NK-92 (cell line): ENCODE measurements around the gene UQCC5.

Experiments
- DNase-seq: peaks from one replicate; lab custom pipeline; 2025; ENCODE audit not compliant: unreplicated experiment; lab: John Stamatoyannopoulos, UW

The UQCC5 gene

DNA sequence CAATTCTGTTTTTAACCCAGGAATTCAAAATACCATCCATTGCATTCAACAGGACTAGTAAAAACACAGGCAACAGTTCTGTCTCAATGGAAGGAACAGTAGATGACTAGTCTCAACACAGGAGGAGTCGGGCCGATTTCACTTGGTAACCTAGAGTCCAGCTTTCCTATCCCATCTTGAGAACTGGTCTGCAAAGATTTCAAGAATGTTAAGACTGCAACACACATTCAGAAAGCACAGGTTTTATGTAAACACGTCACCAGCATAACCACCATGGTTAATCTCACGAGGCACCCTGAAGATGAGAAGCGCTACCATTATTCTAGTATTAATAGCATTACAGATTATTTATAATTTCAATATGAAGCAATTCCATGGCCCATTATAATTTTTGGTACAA lies 22.0 kb downstream of the UQCC5 start:
- no peak for DNase-seq

DNA sequence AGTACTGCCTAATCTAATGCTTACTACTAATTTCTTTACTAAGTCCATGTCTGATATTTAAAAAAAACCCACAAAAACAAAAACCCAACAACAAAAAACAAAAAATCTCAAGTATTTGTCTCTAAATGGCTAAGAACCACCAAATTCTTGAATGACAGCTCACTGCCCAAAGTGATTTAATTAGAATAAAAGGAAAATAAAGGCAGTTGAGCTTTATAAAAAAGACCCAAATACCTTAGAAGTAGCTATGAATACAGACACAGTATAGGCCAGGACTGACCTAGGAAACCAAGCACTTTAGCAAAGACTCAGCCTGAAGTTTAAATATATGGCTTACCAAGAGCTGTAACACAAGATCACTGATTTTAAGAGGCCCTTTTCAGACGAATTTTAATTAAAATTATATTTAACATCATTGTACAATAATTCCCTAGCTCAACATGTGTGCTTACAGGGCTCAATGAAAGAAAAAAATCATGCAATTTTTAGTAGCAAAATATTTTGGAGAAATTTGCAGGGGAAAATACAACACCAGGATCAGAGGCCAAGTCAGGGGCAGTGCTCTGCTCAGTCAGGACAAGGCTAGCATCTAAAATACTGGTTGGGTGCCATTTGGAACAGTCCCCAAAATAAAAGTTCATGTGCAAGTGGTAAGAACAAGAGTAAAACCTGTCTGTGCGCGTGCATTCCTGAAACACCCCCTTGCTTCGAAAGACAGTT lies 24.8 kb downstream of the UQCC5 start:
- no peak for DNase-seq

GRCh38 chr3:52563984-52564383 lies 27.6 kb downstream of the UQCC5 start:
- no peak for DNase-seq

DNA sequence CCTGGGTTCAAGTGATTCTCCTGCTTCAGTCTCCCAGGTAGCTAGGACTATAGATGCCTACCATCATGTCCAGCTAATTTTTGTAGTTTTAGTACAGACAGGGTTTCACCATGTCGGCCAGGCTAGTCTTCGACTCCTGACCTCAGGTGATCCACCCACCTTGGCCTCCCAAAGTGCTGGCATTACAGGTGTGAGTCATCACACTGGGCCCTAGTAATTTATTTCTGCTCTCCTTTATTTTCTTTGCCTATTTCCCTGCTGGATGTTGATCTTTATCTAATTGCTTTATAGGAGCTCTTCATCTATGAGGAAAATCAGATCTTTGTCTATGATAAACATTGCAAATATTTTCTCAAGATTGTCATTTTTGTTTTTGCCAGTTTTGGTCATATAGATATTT lies 31.7 kb downstream of the UQCC5 start:
- no peak for DNase-seq

DNA sequence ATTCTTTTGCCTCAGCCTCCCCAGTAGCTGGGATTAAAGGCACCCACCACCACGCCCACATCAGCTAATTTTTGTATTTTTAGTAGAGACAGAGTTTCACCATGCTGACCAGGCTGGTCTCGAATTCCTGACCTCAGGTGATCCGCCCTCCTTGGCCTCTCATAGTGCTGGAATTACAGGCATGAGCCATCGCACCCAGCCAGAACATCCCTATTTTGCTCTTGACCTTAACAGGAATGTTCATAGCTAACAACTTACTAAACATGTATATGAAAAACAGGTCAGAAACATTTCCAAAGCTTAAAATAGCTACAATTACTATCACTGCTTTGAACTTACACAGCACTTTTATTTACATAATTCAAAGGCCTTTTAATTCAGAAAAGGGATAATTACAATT lies 33.7 kb downstream of the UQCC5 start:
- DNase-seq: no peak

- DNase-seq: no peak
Measured at GRCh38 chr3:52572221-52572620, 35.8 kb downstream of the UQCC5 start.

DNA sequence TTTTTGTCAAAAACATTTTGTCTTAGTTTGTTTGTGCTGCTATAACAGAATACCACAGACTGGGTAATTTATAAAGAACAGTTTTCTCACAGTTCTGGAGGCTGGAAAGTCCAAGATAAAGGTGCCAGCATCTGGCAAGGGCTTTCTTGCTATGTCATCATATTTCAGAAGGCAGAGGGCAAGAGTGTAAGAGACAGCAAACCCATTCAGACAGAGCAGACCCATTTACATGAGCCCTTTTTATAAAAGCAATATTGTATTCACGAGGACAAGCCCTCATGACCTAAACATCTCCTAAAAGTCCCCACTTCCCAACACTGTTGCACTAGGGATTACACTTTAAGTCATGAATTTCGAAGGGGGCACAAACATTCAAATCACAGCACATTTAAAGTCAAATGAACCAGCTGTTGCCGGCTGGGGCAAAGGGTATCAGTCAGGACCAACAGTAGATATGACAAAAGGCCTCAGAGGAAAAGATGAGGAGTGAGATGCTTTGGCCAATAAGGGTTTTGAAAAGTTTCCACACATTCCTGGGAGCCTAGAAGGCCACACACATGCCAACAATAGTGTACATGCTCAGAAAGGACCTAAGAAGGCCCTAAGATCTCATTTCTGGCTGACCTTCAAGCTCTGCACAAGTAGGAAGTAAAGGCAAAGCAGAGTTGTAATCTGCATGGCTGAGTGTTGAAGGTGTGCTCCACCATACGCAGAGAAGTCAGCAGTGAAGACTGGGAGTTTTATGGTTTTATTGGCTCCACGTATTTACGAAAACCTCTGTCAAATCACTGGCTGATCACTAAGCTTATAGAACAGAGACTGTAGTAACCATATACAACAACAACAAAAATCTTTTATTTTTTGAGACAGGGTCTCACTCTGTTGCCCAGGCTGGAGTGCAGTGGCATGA lies 37.9 kb downstream of the UQCC5 start:
- DNase-seq: no peak
